ENCODE measurements around the gene CCDC54. TPM values are rescaled to one million over a fixed set of nuclear protein-coding genes. Genes with fewer than 3 reads are reported as not detected.

The CCDC54 gene
- total and polyA plus RNA-seq, 12 donors: not detected

DNA sequence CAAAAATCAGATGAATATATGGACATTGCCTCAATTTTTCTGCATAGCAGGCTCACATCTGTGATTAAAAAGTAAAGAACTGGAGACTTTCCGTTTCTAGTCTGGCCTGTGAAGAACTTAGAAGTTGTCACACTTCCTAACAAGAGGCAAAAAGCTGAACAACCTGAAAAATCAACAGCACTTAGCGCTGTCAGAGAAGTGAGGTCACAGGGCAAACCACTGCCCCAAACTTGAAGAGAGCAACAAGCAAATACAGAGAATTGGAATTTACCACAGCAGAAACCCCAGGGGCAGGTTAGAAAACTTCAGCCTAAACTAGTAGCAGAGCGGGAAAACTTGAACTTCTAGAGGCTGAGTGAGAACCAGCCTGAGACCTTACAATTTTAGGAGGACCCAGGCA lies 38.9 kb downstream of the CCDC54 start:
- no peaks in the 10 kb centered on the region for H3K27me3 ChIP-seq
- intact Hi-C loops (cut with DNase I): loop anchor here in 1 of 10 donors (5.0 kb wide), 1 partner anchor 144 kb away; no protein-coding TSS in a partner anchor
- no peaks in the 10 kb centered on the region for H3K36me3 ChIP-seq
- ATAC-seq (no peak), DNase-seq (no peak)
- peaks cover 0 to 4% (median 0%) of the 10 kb centered on the region in 11 donors for H3K9me3 ChIP-seq
- H3K4me3 ChIP-seq: no peak overlapping the region
- TF ChIP-seq, protein P1, sequence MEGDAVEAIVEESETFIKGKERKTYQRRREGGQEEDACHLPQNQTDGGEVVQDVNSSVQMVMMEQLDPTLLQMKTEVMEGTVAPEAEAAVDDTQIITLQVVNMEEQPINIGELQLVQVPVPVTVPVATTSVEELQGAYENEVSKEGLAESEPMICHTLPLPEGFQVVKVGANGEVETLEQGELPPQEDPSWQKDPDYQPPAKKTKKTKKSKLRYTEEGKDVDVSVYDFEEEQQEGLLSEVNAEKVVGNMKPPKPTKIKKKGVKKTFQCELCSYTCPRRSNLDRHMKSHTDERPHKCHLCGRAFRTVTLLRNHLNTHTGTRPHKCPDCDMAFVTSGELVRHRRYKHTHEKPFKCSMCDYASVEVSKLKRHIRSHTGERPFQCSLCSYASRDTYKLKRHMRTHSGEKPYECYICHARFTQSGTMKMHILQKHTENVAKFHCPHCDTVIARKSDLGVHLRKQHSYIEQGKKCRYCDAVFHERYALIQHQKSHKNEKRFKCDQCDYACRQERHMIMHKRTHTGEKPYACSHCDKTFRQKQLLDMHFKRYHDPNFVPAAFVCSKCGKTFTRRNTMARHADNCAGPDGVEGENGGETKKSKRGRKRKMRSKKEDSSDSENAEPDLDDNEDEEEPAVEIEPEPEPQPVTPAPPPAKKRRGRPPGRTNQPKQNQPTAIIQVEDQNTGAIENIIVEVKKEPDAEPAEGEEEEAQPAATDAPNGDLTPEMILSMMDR (IDR thresholded peaks at IDR 0.05): no peak
- H3K4me1 ChIP-seq: peaks cover 0 to 9% (median 2%) of the 10 kb centered on the region in 9 donors
- no peak overlapping the region for H3K27ac ChIP-seq
- 92 to 97% methylated on average over 3 of the region's 3 CpGs for WGBS, 2 donors

DNA sequence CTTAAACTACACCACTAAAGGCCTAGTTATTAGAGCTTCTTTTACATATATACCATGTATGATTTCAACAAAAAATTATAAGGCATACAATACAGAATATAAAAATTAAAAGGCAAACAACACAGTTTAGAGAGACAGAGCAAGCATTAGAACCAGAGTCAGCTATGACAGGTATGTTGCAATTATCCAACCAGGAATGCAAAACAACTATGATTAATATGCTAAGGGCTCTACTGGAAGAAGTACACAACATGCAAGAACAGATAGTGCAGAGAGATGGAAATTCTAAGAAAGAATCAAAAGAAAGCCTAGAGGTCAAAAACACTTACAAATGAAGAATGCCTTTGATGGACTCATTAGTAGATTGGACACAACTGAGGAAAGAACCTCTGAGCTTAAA lies 39.6 kb downstream of the CCDC54 start:
- Histone ChIP-seq H3K4me3 (no peak overlapping the region), H3K9me3 (no peaks in the 10 kb centered on the region), H3K4me1 (peaks cover 0 to 6% (median 4%) of the 10 kb centered on the region in 9 donors), H3K27me3 (no peaks in the 10 kb centered on the region), H3K36me3 (no peaks in the 10 kb centered on the region), H3K27ac (no peak overlapping the region)
- intact Hi-C loops (cut with DNase I): loop anchor here in 1 of 10 donors (5.0 kb wide), 1 partner anchor 145 kb away; no protein-coding TSS in a partner anchor
- DNase-seq (no peak), ATAC-seq (no peak)
- TF ChIP-seq, protein P1 (IDR thresholded peaks at IDR 0.05): no peak

DNA sequence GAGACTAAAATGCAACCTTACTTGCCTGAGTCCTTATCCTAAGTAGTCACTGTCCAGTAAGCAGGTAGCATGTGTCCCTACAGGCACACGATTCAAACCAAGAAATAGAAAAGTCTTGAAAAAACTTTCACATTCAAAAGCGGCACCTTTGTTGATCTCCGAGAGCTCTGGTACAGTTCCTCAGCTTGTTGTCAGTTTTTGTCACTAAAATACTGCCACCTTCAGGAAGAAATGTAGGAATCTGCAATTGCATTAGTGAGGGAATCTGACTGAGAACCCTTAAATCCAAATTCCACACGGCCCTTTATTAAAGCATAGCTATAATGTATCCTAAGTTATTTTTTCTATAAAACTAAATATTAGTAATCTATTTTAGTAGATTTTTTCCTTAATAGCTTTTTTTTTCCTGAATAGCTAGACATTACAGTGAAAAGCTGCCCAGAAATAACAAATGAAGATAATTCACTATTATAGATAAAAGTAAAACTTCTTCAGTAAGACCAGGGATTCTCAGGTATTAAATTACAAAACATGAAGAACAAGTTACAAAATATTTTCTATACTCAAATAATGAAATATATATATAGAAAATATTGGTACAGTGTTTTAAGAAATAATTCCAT lies 44.0 kb downstream of the CCDC54 start:
- H3K27ac ChIP-seq: peak overlapping the region in 3 of 10 donors; percentile 11 to 39 (median 29)
- intact Hi-C loops (cut with DNase I): loop anchor here in 5 of 10 donors (1.0 to 10.0 kb wide), 5 partner anchors 146 to 186 kb away; no protein-coding TSS in a partner anchor
- WGBS, 2 donors: 1 to 2% methylated on average over 4 of the region's 4 CpGs

DNA sequence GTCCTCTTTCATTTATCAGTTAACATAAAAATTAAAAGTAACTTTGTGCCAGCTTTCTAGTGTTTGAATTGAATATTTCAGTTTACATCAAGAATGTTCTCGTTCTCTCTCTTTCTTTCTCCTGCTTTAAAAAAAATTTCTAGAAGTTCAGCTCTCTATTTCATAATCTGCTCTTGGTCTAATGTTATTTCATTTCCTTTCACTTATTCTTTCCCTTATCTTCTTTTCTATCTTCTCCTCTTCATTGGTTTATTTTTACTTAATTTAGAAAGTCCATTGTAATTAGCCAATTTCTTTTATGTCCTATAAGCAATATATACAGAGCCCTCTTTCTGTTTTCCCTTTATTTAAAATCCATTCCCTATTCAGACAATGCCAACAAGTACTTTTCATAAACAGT lies 44.6 kb downstream of the CCDC54 start:
- TF ChIP-seq, protein P1 (IDR thresholded peaks at IDR 0.05): no peak
- intact Hi-C loops (cut with DNase I): loop anchor here in 5 of 10 donors (1.0 to 10.0 kb wide), 5 partner anchors 147 to 187 kb away; no protein-coding TSS in a partner anchor
- Histone ChIP-seq H3K27ac (no peak overlapping the region), H3K27me3 (no peaks in the 10 kb centered on the region), H3K4me1 (peaks cover 0 to 5% (median 0%) of the 10 kb centered on the region in 9 donors), H3K4me3 (no peak overlapping the region), H3K9me3 (no peaks in the 10 kb centered on the region), H3K36me3 (no peaks in the 10 kb centered on the region)
- WGBS, 2 donors: 88 to 96% methylated on average over 1 of the region's 1 CpG
- DNase-seq (no peak), ATAC-seq (no peak)

More for the DNA sequence above, 44.0 kb downstream of the CCDC54 start:
- H3K36me3 ChIP-seq: no peaks in the 10 kb centered on the region
- H3K4me3 ChIP-seq: peak overlapping the region in 9 of 10 donors; percentile 0 to 55 (median 44)
- DNase-seq (no peak), ATAC-seq (peak in 7 of 8 donors; percentile 39 to 82 (median 75))
- H3K27me3 ChIP-seq: no peaks in the 10 kb centered on the region
- peaks cover 0 to 5% (median 0%) of the 10 kb centered on the region in 9 donors for H3K4me1 ChIP-seq
- H3K9me3 ChIP-seq: no peaks in the 10 kb centered on the region
- TF ChIP-seq, protein P1 (IDR thresholded peaks at IDR 0.05): peak; percentile 42 to 84 (median 75)

All from heart right ventricle (tissue), 16 donors.